Prostate gland (tissue), 2 donors: Measurements from ENCODE around the gene KLHL12.

Experiments
- POLR2A ChIP-seq: fragments of 450-650 bp; IDR thresholded peaks from one replicate; pipeline ENCODE4 v1.6.1; 2016; ENCODE audit warnings: antibody characterized with exemption, mild to moderate bottlenecking
- POLR2AphosphoS5 ChIP-seq: sonication (generic); formaldehyde crosslinking; IDR thresholded peaks from one replicate; pipeline ENCODE4 v1.6.1; 2017; ENCODE audit warnings: antibody characterized with exemption
- TF ChIP-seq, protein P1 (sequence below), 4 experiments: fragments of 200-600 bp in 2 of 4; fragments of 450-650 bp in 2 of 4; sonication (generic) in 2 of 4; IDR thresholded peaks; 1 replicate in 3 of 4; 2 replicates in 1 of 4; pipeline ENCODE4 v1.5.1; 2016 to 2019; ENCODE audit warnings: antibody characterized with exemption in 4 of 4, mild to moderate bottlenecking in 2 of 4, moderate library complexity in 2 of 4

DNA sequence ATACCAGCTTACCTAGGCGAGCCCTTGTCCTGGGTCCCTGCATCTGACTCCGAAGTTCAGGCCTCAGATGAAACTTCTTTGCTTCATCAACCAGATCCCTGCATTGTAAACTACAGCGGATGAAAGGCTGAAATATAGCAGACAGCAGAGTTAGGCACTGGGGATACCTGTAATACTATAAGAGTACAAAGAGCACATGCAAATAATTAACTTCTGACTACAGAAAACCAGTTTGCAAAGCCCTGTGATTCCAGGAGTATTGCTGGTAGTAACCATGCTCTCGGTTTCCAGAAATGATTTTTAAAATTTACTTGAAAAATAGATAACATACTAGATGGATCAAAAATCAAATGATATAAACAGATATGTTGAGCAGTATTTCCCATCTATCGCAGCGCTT, 18.0 kb downstream of the KLHL12 start:
- TF ChIP-seq, protein P1, sequence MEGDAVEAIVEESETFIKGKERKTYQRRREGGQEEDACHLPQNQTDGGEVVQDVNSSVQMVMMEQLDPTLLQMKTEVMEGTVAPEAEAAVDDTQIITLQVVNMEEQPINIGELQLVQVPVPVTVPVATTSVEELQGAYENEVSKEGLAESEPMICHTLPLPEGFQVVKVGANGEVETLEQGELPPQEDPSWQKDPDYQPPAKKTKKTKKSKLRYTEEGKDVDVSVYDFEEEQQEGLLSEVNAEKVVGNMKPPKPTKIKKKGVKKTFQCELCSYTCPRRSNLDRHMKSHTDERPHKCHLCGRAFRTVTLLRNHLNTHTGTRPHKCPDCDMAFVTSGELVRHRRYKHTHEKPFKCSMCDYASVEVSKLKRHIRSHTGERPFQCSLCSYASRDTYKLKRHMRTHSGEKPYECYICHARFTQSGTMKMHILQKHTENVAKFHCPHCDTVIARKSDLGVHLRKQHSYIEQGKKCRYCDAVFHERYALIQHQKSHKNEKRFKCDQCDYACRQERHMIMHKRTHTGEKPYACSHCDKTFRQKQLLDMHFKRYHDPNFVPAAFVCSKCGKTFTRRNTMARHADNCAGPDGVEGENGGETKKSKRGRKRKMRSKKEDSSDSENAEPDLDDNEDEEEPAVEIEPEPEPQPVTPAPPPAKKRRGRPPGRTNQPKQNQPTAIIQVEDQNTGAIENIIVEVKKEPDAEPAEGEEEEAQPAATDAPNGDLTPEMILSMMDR (IDR thresholded peaks at IDR 0.05), result no peak
- TF ChIP-seq POLR2A (no peak), POLR2AphosphoS5 (no peak)
